ENCODE results near the gene LAMTOR2. TPM values are rescaled to one million over a fixed set of nuclear protein-coding genes. Genes with fewer than 3 reads are reported as not detected.

The LAMTOR2 gene
- total and polyA plus RNA-seq, 2 of the 8 experiments (the other 6 are each of a cell fraction or from before 2014, with no cell fraction given): 54.7 to 122 TPM

GRCh38 chr1:156081180-156081916 lies 26.8 kb downstream of the LAMTOR2 start (continued):
- TF ChIP-seq HDAC2 (IDR thresholded peaks at IDR 0.05; ENCODE audit: borderline replicate concordance in 1 of 2, low read depth in 2 of 2, low read length in 2 of 2) (peak in 1 of 2 experiments; percentile 69; a peak in 2 of 4 replicates), E2F6 (IDR thresholded peaks at IDR 0.05) (0 out of 2 replicates have a peak, but pooled peaks have one; percentile 14)
